ENCODE data around the gene SPATC1L.
"Not testable (repeated sequence)": the region's sequence is repeated elsewhere in the genome, so short reads cannot be mapped to it uniquely, and the experiment has no call there.

The SPATC1L gene

GRCh38 chr21:46156378-46156645 lies 27.9 kb downstream of the SPATC1L start:
- no peak for DNase-seq
- in situ Hi-C loops (cut with HindIII; ENCODE audit: low pct_ligation_motif_present, low pct_unique_long_range_greater_than_20kb, low sequenced_read_pairs) = no loop called here

- no peak for DNase-seq
- in situ Hi-C loops (cut with HindIII; ENCODE audit: low pct_ligation_motif_present, low pct_unique_long_range_greater_than_20kb, low sequenced_read_pairs) = no loop called here
Observed at GRCh38 chr21:46155514-46156377, 28.5 kb downstream of the SPATC1L start, which contains the start of gene FTCD. Gene FTCD (minus strand): TSS chr21:46155579. CDS start chr21:46155523, 56 bp downstream.

GRCh38 chr21:46154955-46155513 lies 29.2 kb downstream of the SPATC1L start:
- DNase-seq = no peak
- in situ Hi-C loops (cut with HindIII; ENCODE audit: low pct_ligation_motif_present, low pct_unique_long_range_greater_than_20kb, low sequenced_read_pairs) = no loop called here

- in situ Hi-C loops (cut with HindIII; ENCODE audit: low pct_ligation_motif_present, low pct_unique_long_range_greater_than_20kb, low sequenced_read_pairs) = no loop called here
- DNase-seq = no peak
Observed at GRCh38 chr21:46154155-46154954, 29.9 kb downstream of the SPATC1L start.

- in situ Hi-C loops (cut with HindIII; ENCODE audit: low pct_ligation_motif_present, low pct_unique_long_range_greater_than_20kb, low sequenced_read_pairs) = no loop called here
- peak; percentile 11 for DNase-seq
Observed at GRCh38 chr21:46153247-46154154, 30.8 kb downstream of the SPATC1L start.

- in situ Hi-C loops (cut with HindIII; ENCODE audit: low pct_ligation_motif_present, low pct_unique_long_range_greater_than_20kb, low sequenced_read_pairs) = no loop called here
Observed at GRCh38 chr21:46152927-46153246, 31.4 kb downstream of the SPATC1L start.

GRCh38 chr21:46151989-46152926 lies 32.0 kb downstream of the SPATC1L start:
- in situ Hi-C loops (cut with HindIII; ENCODE audit: low pct_ligation_motif_present, low pct_unique_long_range_greater_than_20kb, low sequenced_read_pairs) = no loop called here

More at GRCh38 chr21:46152927-46153246, 31.4 kb downstream of the SPATC1L start:
- DNase-seq = no peak

GRCh38 chr21:46151261-46151988 lies 32.8 kb downstream of the SPATC1L start:
- DNase-seq = no peak
- in situ Hi-C loops (cut with HindIII; ENCODE audit: low pct_ligation_motif_present, low pct_unique_long_range_greater_than_20kb, low sequenced_read_pairs) = no loop called here

More at GRCh38 chr21:46151989-46152926, 32.0 kb downstream of the SPATC1L start:
- DNase-seq = no peak

GRCh38 chr21:46150491-46151121 lies 33.7 kb downstream of the SPATC1L start:
- DNase-seq = no peak
- in situ Hi-C loops (cut with HindIII; ENCODE audit: low pct_ligation_motif_present, low pct_unique_long_range_greater_than_20kb, low sequenced_read_pairs) = no loop called here

- in situ Hi-C loops (cut with HindIII; ENCODE audit: low pct_ligation_motif_present, low pct_unique_long_range_greater_than_20kb, low sequenced_read_pairs) = no loop called here
- DNase-seq = no peak
Observed at GRCh38 chr21:46150073-46150472, 34.2 kb downstream of the SPATC1L start.

GRCh38 chr21:46149205-46149901 lies 34.9 kb downstream of the SPATC1L start:
- DNase-seq = no peak
- in situ Hi-C loops (cut with HindIII; ENCODE audit: low pct_ligation_motif_present, low pct_unique_long_range_greater_than_20kb, low sequenced_read_pairs) = no loop called here

GRCh38 chr21:46148106-46148505 lies 36.2 kb downstream of the SPATC1L start:
- in situ Hi-C loops (cut with HindIII; ENCODE audit: low pct_ligation_motif_present, low pct_unique_long_range_greater_than_20kb, low sequenced_read_pairs) = no loop called here
- DNase-seq = no peak

GRCh38 chr21:46147429-46147828 lies 36.8 kb downstream of the SPATC1L start:
- in situ Hi-C loops (cut with HindIII; ENCODE audit: low pct_ligation_motif_present, low pct_unique_long_range_greater_than_20kb, low sequenced_read_pairs) = not testable (repeated sequence)

GRCh38 chr21:46146856-46147255 lies 37.4 kb downstream of the SPATC1L start:
- DNase-seq = no peak
- in situ Hi-C loops (cut with HindIII; ENCODE audit: low pct_ligation_motif_present, low pct_unique_long_range_greater_than_20kb, low sequenced_read_pairs) = no loop called here

More at GRCh38 chr21:46147429-46147828, 36.8 kb downstream of the SPATC1L start:
- peak; percentile 48 for DNase-seq

GRCh38 chr21:46145840-46146691 lies 38.2 kb downstream of the SPATC1L start:
- no peak for DNase-seq
- in situ Hi-C loops (cut with HindIII; ENCODE audit: low pct_ligation_motif_present, low pct_unique_long_range_greater_than_20kb, low sequenced_read_pairs) = no loop called here
